Thoracic aorta (tissue), 2 donors: Measurements from ENCODE around the gene FAM110A. TPM values are rescaled to one million over a fixed set of nuclear protein-coding genes. Genes with fewer than 3 reads are reported as not detected.

Experiments
- ATAC-seq: fragments of 150-250 bp; one replicate; pipeline ENCODE4 v1.8.0; 2017; ENCODE audit warnings: low read depth; ENCODE audit not compliant: insufficient number of reproducible peaks, low FRiP score
- DNase-seq: peaks from one replicate; pipeline ENCODE4 v3.0.0-alpha.2; 2020; ENCODE audit warnings: low spot score
- H3K27ac ChIP-seq, 2 donors: fragments of 200-600 bp; sonication (generic); 1 replicate in 1 of 2; 2 replicates in 1 of 2; pipeline ENCODE4 v1.5.1; 2016; ENCODE audit warnings: mild to moderate bottlenecking in 2 of 2, moderate library complexity in 2 of 2
- H3K27me3 ChIP-seq: fragments of 200-600 bp; sonication (generic); replicated peaks from 2 replicates; pipeline ENCODE4 v1.6.0; 2016; ENCODE audit warnings: mild to moderate bottlenecking; ENCODE audit not compliant: insufficient read depth
- H3K36me3 ChIP-seq: fragments of 200-600 bp; sonication (generic); one replicate; pipeline ENCODE4 v1.5.1; 2016
- H3K4me1 ChIP-seq, 2 donors: fragments of 200-600 bp; sonication (generic); 1 replicate in 1 of 2; 2 replicates in 1 of 2; pipeline versions ENCODE4 v1.5.1 to v1.6.0; 2016; ENCODE audit warnings: low read depth in 2 of 2, mild to moderate bottlenecking in 1 of 2; ENCODE audit not compliant: control insufficient read depth in 1 of 2
- H3K4me3 ChIP-seq: fragments of 200-600 bp; sonication (generic); 2 replicates; pipeline ENCODE4 v1.5.1; 2016; ENCODE audit warnings: mild to moderate bottlenecking
- H3K9me3 ChIP-seq: fragments of 200-600 bp; sonication (generic); 2 replicates; pipeline ENCODE4 v1.5.1; 2016
- CTCF ChIP-seq: fragments of 200-600 bp; sonication (generic); IDR thresholded peaks from one replicate; pipeline ENCODE4 v1.5.1; 2019; ENCODE audit warnings: antibody characterized with exemption
- total RNA-seq, 2 donors: library from RNA; depleted of rRNA; stranded (reverse); fragments of >200 nt; gene quantifications; one replicate each; pipeline versions ENCODE4 v1.1.0 to v1.2.3, GENCODE V29; 2016

Gene FAM110A
- total RNA-seq, 2 donors from 2014 or later = 0.81 to 3.5 TPM

DNA sequence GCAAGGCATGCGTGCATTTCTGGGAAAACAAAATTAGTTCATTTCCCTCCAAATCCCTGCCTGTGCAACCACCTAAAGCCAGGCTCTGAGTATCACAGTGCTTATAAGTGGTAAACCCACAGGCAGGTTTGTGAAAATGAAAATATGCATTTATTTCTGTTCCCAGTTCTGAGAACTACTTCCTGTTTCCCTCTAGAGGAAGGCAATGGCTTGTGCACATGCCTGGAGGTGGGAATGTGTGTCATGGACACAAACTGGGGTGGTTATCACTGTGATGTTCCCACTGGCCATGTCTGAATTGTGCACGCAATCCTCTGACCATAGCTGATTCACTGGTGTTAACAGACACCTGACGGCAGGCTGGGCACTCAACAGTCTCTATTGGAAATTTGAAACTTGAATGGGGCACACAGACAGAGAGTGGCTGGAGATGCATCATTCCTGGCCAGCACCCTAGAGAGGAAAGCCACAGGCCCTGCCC lies 26.3 kb downstream of the FAM110A start:
- no peak for TF ChIP-seq CTCF
- peaks cover 10 to 13% of the 10 kb centered on the region in 2 donors for H3K4me1 ChIP-seq
- no peak overlapping the region for H3K4me3 ChIP-seq
- DNase-seq (no peak), ATAC-seq (no peak)
- H3K27ac ChIP-seq = no peak overlapping the region
- no peaks in the 10 kb centered on the region for H3K9me3 ChIP-seq
- no peaks in the 10 kb centered on the region for H3K36me3 ChIP-seq
- H3K27me3 ChIP-seq = no peaks in the 10 kb centered on the region

- H3K27me3 ChIP-seq = no peaks in the 10 kb centered on the region
- H3K27ac ChIP-seq = no peak overlapping the region
- H3K36me3 ChIP-seq = no peaks in the 10 kb centered on the region
- ATAC-seq (no peak), DNase-seq (no peak)
- H3K4me3 ChIP-seq = no peak overlapping the region
- TF ChIP-seq CTCF = no peak
- peaks cover 5 to 7% of the 10 kb centered on the region in 2 donors for H3K4me1 ChIP-seq
- H3K9me3 ChIP-seq = no peaks in the 10 kb centered on the region
Observed at GRCh38 chr20:860891-861290, 27.4 kb downstream of the FAM110A start.

GRCh38 chr20:865440-865839 lies 31.9 kb downstream of the FAM110A start:
- DNase-seq (no peak), ATAC-seq (no peak)
- no peak for TF ChIP-seq CTCF
- no peak overlapping the region for H3K27ac ChIP-seq
- no peaks in the 10 kb centered on the region for H3K4me1 ChIP-seq
- H3K36me3 ChIP-seq = no peaks in the 10 kb centered on the region
- H3K4me3 ChIP-seq = no peak overlapping the region
- H3K9me3 ChIP-seq = no peaks in the 10 kb centered on the region
- no peaks in the 10 kb centered on the region for H3K27me3 ChIP-seq

DNA sequence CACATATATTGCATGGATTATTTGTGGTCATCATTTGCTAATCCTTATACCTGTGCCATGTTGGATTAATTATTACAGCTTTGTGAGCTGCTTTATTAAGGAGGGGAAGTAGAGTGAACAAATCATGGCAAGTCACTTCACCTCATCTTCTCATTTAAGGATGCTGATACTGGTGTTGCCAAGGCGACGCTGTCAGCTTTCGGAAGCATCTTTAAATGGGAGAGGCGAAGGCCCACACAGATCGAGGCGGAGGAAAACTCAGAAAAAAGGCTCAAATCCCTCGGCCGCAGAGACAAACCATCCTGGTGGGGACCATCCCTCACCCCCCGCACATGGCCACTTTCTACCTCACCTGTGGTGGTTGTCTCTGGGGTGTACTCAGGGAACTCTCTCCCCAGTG lies 34.8 kb downstream of the FAM110A start:
- TF ChIP-seq CTCF = no peak
- Histone ChIP-seq H3K27ac (no peak overlapping the region), H3K4me3 (no peak overlapping the region), H3K4me1 (no peaks in the 10 kb centered on the region), H3K9me3 (no peaks in the 10 kb centered on the region), H3K36me3 (no peaks in the 10 kb centered on the region), H3K27me3 (no peaks in the 10 kb centered on the region)
- no peak for ATAC-seq
- DNase-seq = no peak

DNA sequence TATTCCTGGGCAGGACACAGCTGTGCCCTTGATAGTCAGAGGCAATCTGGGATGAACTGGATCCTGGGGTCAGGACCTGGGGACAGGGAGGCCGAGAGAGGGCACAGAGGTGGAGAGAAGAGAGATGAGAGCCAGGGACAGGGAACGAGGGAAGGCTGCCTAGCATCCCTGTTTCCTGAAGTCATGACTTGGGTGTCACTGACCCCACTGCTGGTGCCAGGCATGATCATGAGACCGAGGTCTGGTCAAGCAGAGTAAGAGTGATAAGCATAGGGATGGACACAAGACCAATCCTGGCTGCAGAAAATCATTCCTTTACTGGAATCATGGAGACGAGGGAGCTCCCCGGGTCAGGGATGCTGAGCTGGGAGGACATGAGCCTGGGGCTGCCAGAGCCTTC lies 36.1 kb downstream of the FAM110A start:
- no peak for ATAC-seq

More for the DNA sequence above, 36.1 kb downstream of the FAM110A start:
- H3K36me3 ChIP-seq = no peaks in the 10 kb centered on the region
- no peaks in the 10 kb centered on the region for H3K4me1 ChIP-seq
- no peaks in the 10 kb centered on the region for H3K27me3 ChIP-seq
- TF ChIP-seq CTCF = no peak
- no peak for DNase-seq
- no peak overlapping the region for H3K27ac ChIP-seq
- no peak overlapping the region for H3K4me3 ChIP-seq
- no peaks in the 10 kb centered on the region for H3K9me3 ChIP-seq
